ENCODE results near the gene SMIM12.

- no peak for TF ChIP-seq POLR2A (IDR thresholded peaks at IDR 0.05)
- TF ChIP-seq, protein P1, sequence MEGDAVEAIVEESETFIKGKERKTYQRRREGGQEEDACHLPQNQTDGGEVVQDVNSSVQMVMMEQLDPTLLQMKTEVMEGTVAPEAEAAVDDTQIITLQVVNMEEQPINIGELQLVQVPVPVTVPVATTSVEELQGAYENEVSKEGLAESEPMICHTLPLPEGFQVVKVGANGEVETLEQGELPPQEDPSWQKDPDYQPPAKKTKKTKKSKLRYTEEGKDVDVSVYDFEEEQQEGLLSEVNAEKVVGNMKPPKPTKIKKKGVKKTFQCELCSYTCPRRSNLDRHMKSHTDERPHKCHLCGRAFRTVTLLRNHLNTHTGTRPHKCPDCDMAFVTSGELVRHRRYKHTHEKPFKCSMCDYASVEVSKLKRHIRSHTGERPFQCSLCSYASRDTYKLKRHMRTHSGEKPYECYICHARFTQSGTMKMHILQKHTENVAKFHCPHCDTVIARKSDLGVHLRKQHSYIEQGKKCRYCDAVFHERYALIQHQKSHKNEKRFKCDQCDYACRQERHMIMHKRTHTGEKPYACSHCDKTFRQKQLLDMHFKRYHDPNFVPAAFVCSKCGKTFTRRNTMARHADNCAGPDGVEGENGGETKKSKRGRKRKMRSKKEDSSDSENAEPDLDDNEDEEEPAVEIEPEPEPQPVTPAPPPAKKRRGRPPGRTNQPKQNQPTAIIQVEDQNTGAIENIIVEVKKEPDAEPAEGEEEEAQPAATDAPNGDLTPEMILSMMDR (IDR thresholded peaks at IDR 0.05), result no peak
- TF ChIP-seq POLR2AphosphoS5 (IDR thresholded peaks at IDR 0.05), result no peak
Observed at GRCh38 chr1:34899471-34899870, 39.9 kb upstream of the SMIM12 start.
